GM12878 (cell line): ENCODE results near the gene LRP3. TPM values are rescaled to one million over a fixed set of nuclear protein-coding genes. Genes with fewer than 3 reads are reported as not detected.

ENCODE experiments used
- ATAC-seq: fragments of 200-7000 bp; cut with Tn5 transposase; 3 replicates; pipeline ENCODE4 v1.9.1; 2020; ENCODE audit warnings: mild to moderate bottlenecking, moderate library complexity
- BruUV-seq: library from RNA; stranded (reverse); fragments of 400-500 nt; replicated peaks from 2 replicates; lab custom pipeline; 2021; lab: Mats Ljungman, UMichigan
- CTCF ChIA-PET: fragments of 300-600 bp; sonication (Branson Sonifier 250); formaldehyde crosslinking; extraction: SDS; loops from one replicate; lab custom pipeline; 2021; ENCODE audit warnings: inconsistent platforms; lab: Yijun Ruan, JAX
- POLR2A ChIA-PET: fragments of 350-600 bp; formaldehyde crosslinking; extraction: SDS; loops from one replicate; lab custom pipeline; 2021; ENCODE audit warnings: inconsistent platforms; lab: Charles Lee
- RAD21 ChIA-PET: fragments of 300-600 bp; sonication (Branson Sonifier 250); formaldehyde crosslinking; loops from one replicate; lab custom pipeline; 2023; ENCODE audit warnings: antibody characterized with exemption; ENCODE audit not compliant: unreplicated experiment; lab: Charles Lee
- SMC1A ChIA-PET: fragments of 300-600 bp; sonication (Branson Sonifier 250); formaldehyde crosslinking; loops from one replicate; lab custom pipeline; 2023; ENCODE audit not compliant: unreplicated experiment, uncharacterized antibody; lab: Charles Lee
- DNase-seq: peaks from one replicate; pipeline ENCODE4 v3.0.0-alpha.2; 2011; ENCODE audit warnings: low read depth, low spot score
- FAIRE-seq: peaks from 3 replicates; lab custom pipeline; 2011; peaks lifted over from hg19 to GRCh38; lab: Jason Lieb, UNC
- H2AFZ ChIP-seq: 2 replicates; pipeline ENCODE4 v1.6.0; 2011; ENCODE audit warnings: low read depth, low read length, control low read depth; ENCODE audit not compliant: control insufficient read depth
- H3K27ac ChIP-seq: 2 replicates; pipeline ENCODE4 v1.5.1; 2011; ENCODE audit warnings: control low read depth; ENCODE audit not compliant: control insufficient read depth, insufficient read depth
- H3K27me3 ChIP-seq, 2 experiments: replicated peaks in 1 of 2; 2 replicates each; pipeline versions ENCODE4 v1.6.0 to v1.6.1; 2011; ENCODE audit warnings: low read length in 1 of 2; ENCODE audit not compliant: control insufficient read depth in 2 of 2, insufficient read depth in 2 of 2
- H3K36me3 ChIP-seq, 2 experiments: 2 replicates each; pipeline ENCODE4 v1.5.1; 2011; ENCODE audit warnings: low read length in 1 of 2; ENCODE audit not compliant: control insufficient read depth in 2 of 2, insufficient read depth in 2 of 2
- H3K4me1 ChIP-seq: 2 replicates; pipeline ENCODE4 v1.6.1; 2011; ENCODE audit warnings: mild to moderate bottlenecking, low read length, moderate library complexity, mixed read lengths; ENCODE audit not compliant: control insufficient read depth, insufficient read depth
- H3K4me2 ChIP-seq: 2 replicates; pipeline ENCODE4 v1.6.0; 2011; ENCODE audit warnings: control low read depth; ENCODE audit not compliant: control insufficient read depth, insufficient read depth
- H3K4me3 ChIP-seq: fragments of 200-600 bp; sonication (generic); 2 replicates; pipeline ENCODE4 v1.5.1; 2016
- H3K79me2 ChIP-seq: 2 replicates; pipeline ENCODE4 v1.6.0; 2011; ENCODE audit warnings: low read length; ENCODE audit not compliant: control insufficient read depth, insufficient read depth
- H3K9ac ChIP-seq: 2 replicates; pipeline ENCODE4 v1.8.0; 2011; ENCODE audit warnings: low read length, control low read depth, mixed read lengths; ENCODE audit not compliant: control insufficient read depth, insufficient read depth
- H3K9me3 ChIP-seq: replicated peaks from 3 replicates; pipeline ENCODE4 v1.5.1; 2011; ENCODE audit warnings: mild to moderate bottlenecking, low read length; ENCODE audit not compliant: control insufficient read depth, insufficient read depth
- H4K20me1 ChIP-seq: 2 replicates; pipeline ENCODE4 v1.6.0; 2011; ENCODE audit not compliant: control insufficient read depth, insufficient read depth
- ASH2L ChIP-seq: fragments of 300-600, 200-600 bp; sonication (generic); IDR thresholded peaks from 2 replicates; pipeline ENCODE4 v1.6.1; 2017; ENCODE audit warnings: low read depth, mild to moderate bottlenecking, borderline replicate concordance
- ATF2 ChIP-seq: IDR thresholded peaks from 2 replicates; pipeline ENCODE4 v1.6.1; 2012; ENCODE audit warnings: low read length, inconsistent platforms
- EP300 ChIP-seq, 2 experiments: fragments of 150-350 bp in 1 of 2; IDR thresholded peaks; 2 replicates each; pipeline ENCODE4 v1.6.1; 2011 to 2012; ENCODE audit warnings: low read depth in 2 of 2, low read length in 2 of 2, borderline replicate concordance in 1 of 2, improper control_type of control experiment in 1 of 2, inconsistent platforms in 1 of 2; ENCODE audit not compliant: control insufficient read depth in 1 of 2
- FOS ChIP-seq: IDR thresholded peaks from 3 replicates; pipeline ENCODE4 v1.6.1; 2011; ENCODE audit warnings: borderline replicate concordance; ENCODE audit not compliant: insufficient read length; ENCODE audit errors: extremely low read depth
- GABPA ChIP-seq: IDR thresholded peaks from 2 replicates; pipeline ENCODE4 v1.6.1; 2014; ENCODE audit warnings: antibody characterized with exemption, low read depth, mild to moderate bottlenecking, inconsistent platforms
- HDAC6 ChIP-seq: fragments of 200-600 bp; sonication (generic); IDR thresholded peaks from one replicate; pipeline ENCODE4 v1.8.0; 2017; ENCODE audit warnings: antibody characterized with exemption; ENCODE audit not compliant: unreplicated experiment
- HDGF ChIP-seq: fragments of 450-650 bp; IDR thresholded peaks from 2 replicates; pipeline ENCODE4 v1.6.1; 2016; ENCODE audit warnings: antibody characterized with exemption
- MYC ChIP-seq: IDR thresholded peaks from 2 replicates; pipeline ENCODE4 v1.6.1; 2011; ENCODE audit warnings: mild to moderate bottlenecking, low read length, moderate library complexity, inconsistent platforms; ENCODE audit not compliant: insufficient read depth, insufficient replicate concordance, insufficient read length, severe bottlenecking
- PAX8 ChIP-seq: fragments of 450-650 bp; IDR thresholded peaks from 2 replicates; pipeline ENCODE4 v1.6.1; 2017; ENCODE audit warnings: mild to moderate bottlenecking, moderate library complexity
- PML ChIP-seq: IDR thresholded peaks from 2 replicates; pipeline ENCODE4 v1.6.1; 2012; ENCODE audit warnings: low read length, inconsistent platforms
- RFX5 ChIP-seq: IDR thresholded peaks from 2 replicates; pipeline ENCODE4 v1.6.1; 2011; ENCODE audit warnings: low read depth, low read length, improper control_type of control experiment
- SMAD1 ChIP-seq: fragments of 450-650 bp; IDR thresholded peaks from 2 replicates; pipeline ENCODE4 v1.6.1; 2018; ENCODE audit warnings: mild to moderate bottlenecking, low read depth; ENCODE audit not compliant: partially characterized antibody
- SPI1 ChIP-seq: IDR thresholded peaks from 2 replicates; pipeline ENCODE4 v1.6.1; 2011; ENCODE audit warnings: low read depth, mild to moderate bottlenecking, low read length, moderate library complexity, borderline replicate concordance; ENCODE audit not compliant: insufficient read depth
- SRF ChIP-seq, 2 experiments: IDR thresholded peaks; 2 replicates each; pipeline ENCODE4 v1.6.1; 2011; ENCODE audit warnings: low read depth in 2 of 2, low read length in 2 of 2, mild to moderate bottlenecking in 1 of 2, moderate library complexity in 1 of 2
- WGBS: methylation state at CpG from one replicate; pipeline ENCODE4 v1.1.6; 2016; ENCODE audit warnings: low lambda C conversion rate; ENCODE audit not compliant: insufficient replicate concordance, insufficient coverage; ENCODE audit errors: missing lambda C conversion rate; 5-methylcytosine and 5-hydroxymethylcytosine counted together
- in situ Hi-C: fragments of 300-500 bp; cut with MboI; formaldehyde crosslinking; loops from 9 replicates; pipeline ENCODE4 v1.14.3; 2018; ENCODE audit warnings: mixed read lengths
- intact Hi-C: fragments of 100-400 bp; cut with micrococcal nuclease; formaldehyde crosslinking; loops from one replicate; pipeline ENCODE4 v1.14.2; 2022; ENCODE audit not compliant: unreplicated experiment
- polyA plus RNA-seq, 11 experiments: library from polyadenylated mRNA; depleted of rRNA in 4 of 11; unstranded in 6 of 11; stranded (reverse) in 5 of 11; fragments of >200 nt; fragmentation: Nextera tagmentation in 4 of 11; fragmentation: Illumina TruSeq in 1 of 11; extraction: Ambion mirVana in 4 of 11; extraction: Trizol in 1 of 11; gene quantifications; 1 replicate in 1 of 11; 2 replicates in 10 of 11; pipeline versions ENCODE4 v1.2.1 to v1.2.3, GENCODE V29; 2011 to 2016; ENCODE audit warnings: inconsistent platforms in 2 of 11, missing spikeins in 2 of 11, low read depth in 1 of 11
- total RNA-seq, 4 experiments: library from RNA; depleted of rRNA in 3 of 4; stranded (reverse); fragments of >200 nt in 3 of 4; fragmentation: Illumina TruSeq in 1 of 4; extraction: Trizol in 1 of 4; gene quantifications; 2 replicates each; pipeline versions ENCODE4 v1.2.1 to v1.2.3, GENCODE V29; 2013 to 2021
- TF ChIP-seq, protein P1 (sequence below): fragments of 450-650 bp; IDR thresholded peaks from 2 replicates; pipeline ENCODE4 v1.6.1; 2017; ENCODE audit warnings: low read depth, mild to moderate bottlenecking, moderate library complexity

Gene LRP3
- total and polyA plus RNA-seq, 10 of the 15 experiments (the other 5 are each of a cell fraction or from before 2014, with no cell fraction given) = 0.12 to 3.2 (median 0.64) TPM; not detected in 2

- BruUV-seq = no TSS peak
- intact Hi-C loops (no loop called here), in situ Hi-C loops (no loop called here)
- DNase-seq (no peak), FAIRE-seq (no peak), ATAC-seq (no peak)
- H3K4me1 ChIP-seq = no peaks in the 10 kb centered on the region
- H4K20me1 ChIP-seq = no peaks in the 10 kb centered on the region
- H3K27me3 ChIP-seq = no peaks in the 10 kb centered on the region
- ChIA-PET CTCF (interaction anchor here (1.6 to 2.6 kb wide), 2 partner anchors 9 to 23 kb away, joined by 5 read pairs; no protein-coding TSS in a partner anchor), POLR2A (no interaction called here), RAD21 (no interaction called here), SMC1A (interaction anchor here (1.2 kb wide), 1 partner anchor 17 kb away, joined by 3 read pairs; no protein-coding TSS in a partner anchor)
- H3K27ac ChIP-seq = no peak overlapping the region
- peaks cover 2% of the 10 kb centered on the region; the same call in 1 of the 3 replicates for H3K9me3 ChIP-seq
- TF ChIP-seq SMAD1 (no peak), HDAC6 (no peak), GABPA (no peak), HDGF (no peak), MYC (no peak), EP300 (IDR thresholded peaks at IDR 0.05; ENCODE audit: borderline replicate concordance in 1 of 2, control insufficient read depth in 1 of 2, low read depth in 2 of 2, low read length in 2 of 2) (no peak)
- H3K4me3 ChIP-seq = no peak overlapping the region
- no peaks in the 10 kb centered on the region for H3K36me3 ChIP-seq
- no peaks in the 10 kb centered on the region for H3K79me2 ChIP-seq
- no peak overlapping the region for H2AFZ ChIP-seq
- H3K9ac ChIP-seq = no peak overlapping the region
- WGBS = 100% methylated on average over 1 of the region's 1 CpG
- no peak overlapping the region for H3K4me2 ChIP-seq
Observed at GRCh38 chr19:33167438-33167837, 26.7 kb upstream of the LRP3 start.

- Histone ChIP-seq H3K9me3 (peaks cover 2% of the 10 kb centered on the region; the same call in 1 of the 3 replicates), H3K4me2 (no peak overlapping the region), H3K27me3 (no peaks in the 10 kb centered on the region), H3K4me3 (no peak overlapping the region), H3K36me3 (no peaks in the 10 kb centered on the region), H2AFZ (no peak overlapping the region), H3K79me2 (no peaks in the 10 kb centered on the region), H3K4me1 (no peaks in the 10 kb centered on the region; the same call in 1 of the 2 replicates), H3K9ac (no peak overlapping the region), H3K27ac (no peak overlapping the region), H4K20me1 (no peaks in the 10 kb centered on the region)
- DNase-seq (no peak), ATAC-seq (no peak), FAIRE-seq (no peak)
- SMC1A ChIA-PET = no interaction called here
- BruUV-seq = no TSS peak
- in situ Hi-C loops (no loop called here), intact Hi-C loops (no loop called here)
- CTCF ChIA-PET = no interaction called here
- 80% methylated on average over 1 of the region's 1 CpG for WGBS
- RAD21 ChIA-PET = no interaction called here
- POLR2A ChIA-PET = interaction anchor here (0.7 kb wide), 1 partner anchor 106 kb away, joined by 3 read pairs; no protein-coding TSS in a partner anchor
- TF ChIP-seq FOS (no peak), ATF2 (no peak), SPI1 (no peak), ASH2L (no peak), PAX8 (no peak), PML (no peak), SRF (IDR thresholded peaks at IDR 0.05; ENCODE audit: low read depth in 2 of 2, low read length in 2 of 2) (no peak), RFX5 (no peak)
- TF ChIP-seq, protein P1, sequence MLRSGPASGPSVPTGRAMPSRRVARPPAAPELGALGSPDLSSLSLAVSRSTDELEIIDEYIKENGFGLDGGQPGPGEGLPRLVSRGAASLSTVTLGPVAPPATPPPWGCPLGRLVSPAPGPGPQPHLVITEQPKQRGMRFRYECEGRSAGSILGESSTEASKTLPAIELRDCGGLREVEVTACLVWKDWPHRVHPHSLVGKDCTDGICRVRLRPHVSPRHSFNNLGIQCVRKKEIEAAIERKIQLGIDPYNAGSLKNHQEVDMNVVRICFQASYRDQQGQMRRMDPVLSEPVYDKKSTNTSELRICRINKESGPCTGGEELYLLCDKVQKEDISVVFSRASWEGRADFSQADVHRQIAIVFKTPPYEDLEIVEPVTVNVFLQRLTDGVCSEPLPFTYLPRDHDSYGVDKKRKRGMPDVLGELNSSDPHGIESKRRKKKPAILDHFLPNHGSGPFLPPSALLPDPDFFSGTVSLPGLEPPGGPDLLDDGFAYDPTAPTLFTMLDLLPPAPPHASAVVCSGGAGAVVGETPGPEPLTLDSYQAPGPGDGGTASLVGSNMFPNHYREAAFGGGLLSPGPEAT = no peak
Observed at GRCh38 chr19:33168528-33168927, 25.6 kb upstream of the LRP3 start.
